ENCODE results near the gene COL4A2.

Gene COL4A2

DNA sequence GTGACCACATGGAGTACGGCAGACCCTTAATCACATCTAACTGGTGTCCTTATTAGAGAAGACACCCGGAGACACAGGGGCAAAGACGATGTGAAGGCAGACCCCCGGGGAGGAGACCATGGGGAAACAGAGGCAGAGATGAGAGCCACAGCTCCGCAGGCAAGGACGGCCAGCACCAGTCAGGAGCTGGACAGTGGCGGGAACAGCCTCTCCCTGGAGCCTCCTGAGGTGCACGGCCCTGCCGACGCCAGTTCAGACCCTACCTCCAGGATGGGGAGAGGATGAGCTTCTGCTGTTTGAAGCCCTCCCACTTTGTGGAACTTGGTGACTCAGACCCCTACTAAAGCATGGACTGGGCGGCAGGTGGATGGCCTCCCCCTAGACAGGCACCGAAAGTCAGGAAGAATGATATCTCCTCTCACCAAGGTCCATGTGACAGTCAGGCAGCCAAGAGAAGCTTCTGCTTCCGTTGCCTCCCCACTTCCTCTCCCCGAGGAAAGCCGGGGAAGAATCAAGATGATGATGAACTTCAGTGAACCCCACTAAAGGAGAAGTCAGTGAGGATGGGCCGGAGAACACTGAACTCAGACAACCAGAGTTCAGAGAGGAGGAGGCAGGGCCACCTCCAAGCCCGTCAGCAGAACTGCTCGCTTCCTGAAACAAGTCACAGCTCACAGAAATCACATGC is 229.1 kb downstream of the COL4A2 start:
- DNase-seq (ENCODE audit: low read depth), result no peak

DNA sequence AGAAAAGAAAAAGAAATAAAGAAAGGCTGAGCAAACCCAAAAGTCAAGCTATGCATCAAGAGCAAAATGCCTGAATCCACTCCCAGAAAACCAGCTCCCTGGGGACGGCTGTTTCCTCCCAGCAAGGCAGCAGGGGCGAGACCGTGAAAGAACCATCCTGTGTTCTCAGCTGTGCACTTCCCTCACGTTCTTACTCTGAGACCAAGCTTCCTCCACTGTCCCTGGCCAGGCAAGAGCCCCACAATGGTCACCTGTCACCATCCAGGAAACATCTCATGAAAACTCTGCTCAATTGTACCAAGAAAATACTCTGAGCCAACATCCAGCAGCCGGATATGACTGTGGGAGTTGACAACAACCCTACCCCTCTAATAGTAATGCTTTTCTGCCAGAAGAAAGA is 231.5 kb downstream of the COL4A2 start:
- DNase-seq (ENCODE audit: low read depth), result no peak

DNA sequence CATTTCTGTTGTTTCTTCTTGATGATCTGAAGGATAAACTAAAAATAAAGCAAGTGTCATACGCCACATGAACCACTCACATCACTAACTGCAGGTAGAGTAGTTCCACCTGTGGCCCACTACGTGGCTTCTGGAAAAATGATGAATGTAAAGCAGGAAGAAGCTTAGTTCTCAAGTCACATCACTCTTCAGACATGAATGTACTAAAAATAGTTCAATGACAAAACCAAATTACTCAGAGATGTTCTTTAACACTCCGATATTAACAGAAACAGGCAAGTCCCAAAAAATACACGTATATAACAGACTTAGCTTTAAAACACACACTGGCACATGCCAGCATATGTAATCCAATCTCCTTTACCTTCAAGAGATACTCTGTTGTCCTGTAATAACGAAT is 232.8 kb downstream of the COL4A2 start:
- DNase-seq (ENCODE audit: low read depth), result no peak

DNA sequence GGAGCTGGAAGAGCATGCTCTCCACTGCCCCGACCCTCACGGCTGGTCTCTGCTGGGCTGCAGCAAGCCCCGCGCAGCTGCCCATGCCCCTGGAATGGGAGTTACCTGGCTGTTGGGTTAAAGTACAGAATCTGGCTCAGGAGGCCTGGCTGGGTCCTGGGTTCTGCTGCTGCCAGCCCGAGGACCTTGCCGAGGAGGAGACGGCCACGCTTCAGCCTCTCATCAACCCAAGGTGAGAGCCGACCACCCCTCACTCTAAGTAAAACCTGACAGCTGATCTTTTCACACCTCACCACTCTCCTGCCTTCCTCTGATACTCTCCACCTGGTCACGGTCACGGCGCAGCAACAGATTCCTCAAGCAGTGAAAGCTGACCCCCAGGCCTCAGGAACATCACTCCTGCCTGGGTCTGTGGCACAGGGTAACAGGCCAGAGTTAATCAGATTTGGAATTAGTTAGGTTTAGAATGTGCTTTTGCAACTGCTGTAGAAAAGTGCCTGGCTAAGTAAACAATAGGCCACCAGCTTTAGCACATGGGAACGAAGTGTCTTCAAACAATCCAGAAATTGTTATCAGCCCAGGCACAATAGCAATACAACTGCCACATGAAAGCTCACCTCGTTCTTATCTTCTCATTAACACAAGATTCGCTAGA is 233.9 kb downstream of the COL4A2 start:
- DNase-seq (ENCODE audit: low read depth), result no peak

DNA sequence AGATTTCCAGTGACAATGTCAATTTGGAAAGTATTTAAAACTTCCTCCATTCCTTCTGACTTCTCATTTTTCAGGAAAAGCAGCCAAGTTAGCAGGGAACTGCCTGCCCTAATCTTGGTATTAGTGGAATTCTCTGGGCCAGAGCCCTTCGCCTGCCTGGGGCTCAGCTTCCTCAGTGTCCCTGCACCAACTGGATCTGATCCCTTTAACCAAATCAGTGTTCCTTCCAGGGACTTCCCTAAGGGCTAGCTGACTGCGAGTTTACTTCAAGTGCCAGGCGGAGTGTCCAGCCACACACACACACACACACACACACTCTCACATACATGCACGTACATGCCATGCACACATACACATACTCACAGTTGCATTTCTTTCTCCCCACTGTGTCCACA is 234.4 kb downstream of the COL4A2 start:
- DNase-seq (ENCODE audit: low read depth), result no peak

DNA sequence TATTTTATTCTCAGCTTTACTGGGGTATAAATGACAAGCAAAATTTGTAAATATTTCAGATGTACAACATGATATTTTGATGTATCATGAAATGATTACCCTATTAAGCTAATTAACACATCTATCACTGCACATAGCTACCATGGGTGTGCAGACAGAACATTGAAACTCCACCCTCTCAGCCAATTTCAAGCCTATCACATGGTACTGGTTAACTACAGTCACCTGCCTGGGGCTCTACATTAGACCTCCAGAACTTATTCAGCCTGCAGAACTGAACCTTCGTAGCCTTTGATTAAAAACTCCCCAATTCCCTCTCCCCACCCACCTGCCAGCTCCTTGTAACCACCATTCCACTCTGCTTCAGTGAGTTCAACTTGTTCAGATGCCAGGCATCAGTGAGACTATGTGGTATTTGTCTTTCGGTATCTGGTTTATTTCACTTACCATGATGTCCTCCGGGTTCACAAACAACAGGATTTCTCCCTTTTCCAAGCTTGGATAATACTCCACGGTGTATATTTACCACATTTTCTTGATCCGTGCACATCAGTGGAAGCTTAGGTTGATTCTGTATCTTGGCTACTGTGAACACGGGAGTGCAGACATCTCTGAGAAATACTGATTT is 235.2 kb downstream of the COL4A2 start:
- DNase-seq (ENCODE audit: low read depth), result no peak

DNA sequence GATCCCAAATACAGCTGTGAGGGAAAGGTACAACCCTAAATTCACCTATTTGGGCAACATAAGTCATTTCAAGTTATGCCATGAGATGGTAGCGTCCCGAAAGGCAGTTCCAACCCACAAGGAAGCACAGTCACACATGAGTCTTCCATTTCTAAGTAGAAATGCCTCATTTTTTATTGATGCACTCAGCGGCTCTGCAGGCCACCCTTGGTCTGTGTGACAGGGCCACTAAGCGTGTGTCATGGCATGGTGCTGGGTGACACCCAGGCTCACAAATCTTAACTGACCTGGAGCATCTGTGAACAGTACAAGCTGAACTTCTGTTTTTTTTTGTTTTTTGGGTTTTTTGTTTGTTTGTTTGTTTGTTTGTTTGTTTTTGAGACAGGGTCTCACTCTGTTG is 239.3 kb downstream of the COL4A2 start:
- DNase-seq (ENCODE audit: low read depth), result no peak

DNA sequence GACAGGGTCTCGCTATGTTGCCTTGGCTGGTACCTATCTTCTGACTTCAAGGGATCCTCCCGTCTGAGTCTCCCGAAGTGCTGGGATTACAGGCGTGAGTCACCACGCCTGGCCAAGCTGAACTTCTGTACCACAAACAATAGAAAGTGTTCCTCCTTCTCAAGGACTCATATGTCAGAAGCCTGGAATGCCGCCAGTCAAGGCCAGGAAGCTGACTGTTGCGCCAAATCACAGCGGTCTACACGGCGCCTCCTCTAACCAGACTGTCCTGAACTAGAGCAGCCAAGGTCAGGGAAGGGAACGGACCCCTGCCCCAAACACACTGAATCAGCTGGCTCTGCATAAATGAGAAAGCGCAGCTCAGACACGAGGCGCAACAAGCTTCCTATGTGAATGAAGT is 239.8 kb downstream of the COL4A2 start:
- DNase-seq (ENCODE audit: low read depth), result no peak

DNA sequence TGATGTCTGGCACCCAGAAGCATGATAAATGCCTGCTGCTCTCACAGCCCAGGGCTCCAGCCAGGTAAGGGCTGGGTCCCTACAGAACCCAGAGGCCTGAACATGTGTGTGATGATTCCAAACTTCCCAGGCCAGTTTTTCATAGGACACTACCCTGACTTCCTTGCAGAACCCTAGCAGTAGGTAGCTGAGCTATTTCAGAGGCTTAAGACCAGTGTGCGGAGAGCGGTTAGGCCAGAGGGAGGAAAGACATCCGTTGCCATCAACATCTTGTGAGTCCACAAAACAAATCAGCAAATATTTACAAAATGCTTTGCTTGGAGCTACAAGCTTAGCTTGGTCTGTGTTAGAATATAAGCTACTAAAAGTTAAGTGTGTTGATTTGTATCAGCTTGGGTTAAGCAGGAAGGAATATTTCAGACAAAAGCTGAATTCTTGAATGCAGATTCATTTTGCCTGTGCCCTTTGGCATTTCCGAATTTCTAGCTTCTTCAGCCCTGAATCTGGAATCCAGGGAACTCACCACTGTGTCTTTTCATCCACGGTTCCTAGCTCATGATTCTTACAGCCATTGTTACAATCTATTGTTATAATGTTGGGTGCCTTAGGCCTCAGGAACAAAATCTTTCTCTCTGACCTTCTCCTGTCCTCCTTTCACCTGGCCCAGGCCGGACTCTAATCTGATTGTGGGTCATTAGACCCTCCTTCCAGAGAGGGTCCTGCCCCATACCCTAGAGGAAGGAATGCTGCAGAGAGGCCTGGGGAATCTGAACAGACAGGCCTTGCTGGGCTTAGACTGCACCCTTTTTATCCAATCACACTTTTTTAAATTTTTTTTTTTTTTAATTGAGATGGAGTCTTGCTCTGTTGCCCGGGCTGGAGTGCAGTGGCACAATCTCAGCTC is 242.1 kb downstream of the COL4A2 start:
- DNase-seq (ENCODE audit: low read depth), result no peak

DNA sequence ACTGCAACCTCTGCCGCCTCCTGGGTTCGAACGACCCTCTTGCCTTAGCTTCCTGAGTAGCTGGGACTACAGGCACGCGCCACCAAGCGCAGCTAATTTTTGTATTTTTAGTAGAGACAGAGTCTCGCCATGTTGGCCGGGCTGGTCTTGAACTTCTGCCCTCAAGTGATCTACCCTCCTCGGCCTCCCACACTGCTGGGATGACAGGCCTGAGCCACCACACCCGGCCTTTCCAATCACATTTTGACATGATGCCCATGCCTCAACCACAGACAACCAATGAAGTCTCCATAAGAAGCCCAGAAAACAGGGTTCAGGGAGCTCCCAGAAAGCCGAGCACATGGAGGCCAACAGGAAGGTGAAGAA is 242.7 kb downstream of the COL4A2 start:
- no peak for DNase-seq (ENCODE audit: low read depth)

DNA sequence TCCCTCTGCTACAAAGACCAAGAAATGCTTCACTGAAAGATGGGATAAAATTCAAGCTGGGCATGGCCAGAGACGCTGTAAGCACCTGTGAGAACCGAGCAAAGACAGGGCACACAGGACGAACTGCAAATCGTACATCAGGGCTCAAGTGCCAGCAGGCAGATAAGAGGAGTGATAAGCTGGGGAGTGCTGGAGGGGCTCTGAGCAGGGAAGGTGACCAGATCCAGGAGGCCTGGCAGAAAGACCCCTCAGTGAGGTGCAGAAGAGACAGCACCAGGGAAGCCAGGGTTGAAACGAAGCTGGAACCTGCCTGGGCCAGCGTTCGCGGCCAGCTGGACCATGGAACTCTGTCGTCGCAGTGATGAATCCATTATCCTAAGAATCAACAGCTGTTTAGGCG is 244.2 kb downstream of the COL4A2 start:
- DNase-seq (ENCODE audit: low read depth), result no peak

DNA sequence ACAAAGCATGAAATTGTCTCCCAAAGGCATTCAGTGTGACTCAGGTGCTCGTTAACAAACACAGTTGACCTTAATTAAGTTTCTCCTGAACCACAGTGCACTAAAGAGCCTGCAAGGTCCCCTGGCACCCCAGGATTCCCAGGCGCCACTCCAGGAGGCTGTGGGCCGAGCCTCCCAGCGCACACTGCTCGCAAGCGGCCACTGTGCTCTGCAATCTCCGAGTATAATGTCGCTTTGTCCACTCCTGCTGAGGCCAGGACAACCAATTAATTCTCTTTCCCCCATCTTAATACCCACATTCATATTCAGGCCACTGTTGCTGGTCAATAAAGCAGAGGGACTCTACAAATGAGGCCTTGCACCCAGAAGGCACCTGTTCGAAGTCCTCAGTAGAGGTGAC is 245.7 kb downstream of the COL4A2 start:
- no peak for DNase-seq (ENCODE audit: low read depth)

DNA sequence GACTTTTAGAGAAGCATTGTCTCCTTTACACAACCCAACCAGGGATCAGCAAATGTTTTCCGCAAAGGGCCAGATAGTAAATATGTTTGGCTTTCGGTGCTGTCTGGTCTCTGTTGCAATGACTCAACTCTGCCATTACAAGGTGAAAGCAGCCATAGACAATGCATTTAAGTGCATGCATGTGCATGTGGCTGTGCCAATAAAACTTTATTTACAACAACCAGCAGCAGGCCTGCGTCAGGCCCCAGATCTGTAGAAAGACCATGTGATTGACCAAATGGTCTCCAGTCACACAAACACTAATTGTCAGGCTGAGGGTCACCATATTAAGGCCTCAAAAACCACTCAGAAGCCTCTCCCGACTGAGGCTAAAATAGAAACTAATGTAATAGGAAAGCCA is 246.3 kb downstream of the COL4A2 start:
- no peak for DNase-seq (ENCODE audit: low read depth)

DNA sequence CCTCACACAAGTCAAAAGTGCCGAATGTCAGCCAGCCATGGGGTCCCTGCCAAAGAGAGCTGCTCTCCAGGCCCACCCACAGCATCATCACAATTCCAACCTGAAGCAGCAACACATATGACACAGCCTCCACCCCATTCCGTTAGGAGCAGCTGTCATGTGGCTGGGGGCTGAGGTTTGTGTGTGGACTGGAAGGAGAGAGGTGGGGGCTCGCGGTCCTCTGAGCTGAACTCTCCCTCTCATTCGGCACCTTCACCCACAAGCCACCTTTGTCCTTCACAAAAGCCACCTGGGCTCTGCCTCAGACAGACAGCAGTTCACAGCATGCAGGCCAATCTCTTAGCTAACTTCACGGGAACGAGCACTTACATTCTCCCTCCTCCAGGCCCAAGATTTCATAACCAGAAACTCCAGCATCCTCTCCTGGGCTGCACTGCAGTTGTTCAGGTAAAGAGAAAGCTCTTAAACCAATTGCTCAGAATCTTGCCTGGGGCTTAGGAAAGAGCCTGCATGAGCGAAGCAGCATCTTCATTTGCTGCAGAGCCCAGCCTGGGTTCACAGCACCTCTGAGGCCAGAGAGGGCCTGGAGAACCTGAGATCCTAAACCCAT is 247.2 kb downstream of the COL4A2 start:
- no peak for DNase-seq (ENCODE audit: low read depth)

DNA sequence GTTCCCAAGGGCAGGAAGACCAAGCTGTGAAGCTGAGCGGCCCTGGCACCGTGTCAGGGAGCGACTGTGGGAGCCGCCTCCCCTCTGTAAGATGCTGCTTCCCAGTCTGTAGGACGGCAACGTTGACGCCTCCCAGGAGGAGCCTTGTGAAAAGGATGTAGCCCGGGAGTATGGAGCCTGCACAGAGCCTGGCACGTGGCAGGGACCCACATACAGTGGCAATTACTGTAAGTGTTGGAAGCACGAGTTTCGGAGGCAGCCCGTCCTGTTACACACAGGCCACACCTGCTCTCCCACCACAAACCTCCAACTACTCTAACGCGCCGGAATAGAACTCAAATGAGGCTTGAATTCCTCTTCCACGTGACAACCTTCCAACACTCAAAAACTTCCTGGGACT is 247.9 kb downstream of the COL4A2 start:
- DNase-seq (ENCODE audit: low read depth), result no peak

DNA sequence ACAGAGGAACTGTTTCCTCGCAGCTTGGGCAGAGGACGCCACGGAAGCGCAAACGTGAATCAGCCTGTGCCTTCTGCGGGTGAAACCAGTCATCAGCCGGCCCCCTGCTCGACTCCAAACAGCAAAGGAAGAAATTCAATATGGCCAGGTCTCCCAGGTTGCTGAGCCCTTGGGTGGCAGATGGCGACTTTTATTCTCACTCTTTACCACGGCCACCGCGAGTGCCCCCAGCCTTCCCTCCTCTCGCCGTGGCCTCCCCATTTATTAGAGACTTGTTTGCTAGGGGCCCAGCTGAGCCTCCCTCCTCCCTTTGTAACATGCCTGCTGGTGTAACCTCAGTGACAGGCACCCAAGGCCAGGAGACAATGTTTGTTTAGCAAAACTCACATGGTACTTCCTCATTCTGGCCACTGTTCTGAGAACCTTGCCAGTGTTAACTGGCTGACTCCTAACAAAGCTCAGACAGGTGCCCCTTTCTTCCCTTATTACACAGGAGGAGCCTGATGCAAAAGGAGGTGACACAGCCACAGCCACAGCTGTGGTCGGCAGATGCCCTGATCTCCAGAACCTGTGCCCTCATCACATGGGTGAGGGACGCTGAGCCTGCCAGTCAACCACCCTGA is 248.6 kb downstream of the COL4A2 start:
- no peak for DNase-seq (ENCODE audit: low read depth)

DNA sequence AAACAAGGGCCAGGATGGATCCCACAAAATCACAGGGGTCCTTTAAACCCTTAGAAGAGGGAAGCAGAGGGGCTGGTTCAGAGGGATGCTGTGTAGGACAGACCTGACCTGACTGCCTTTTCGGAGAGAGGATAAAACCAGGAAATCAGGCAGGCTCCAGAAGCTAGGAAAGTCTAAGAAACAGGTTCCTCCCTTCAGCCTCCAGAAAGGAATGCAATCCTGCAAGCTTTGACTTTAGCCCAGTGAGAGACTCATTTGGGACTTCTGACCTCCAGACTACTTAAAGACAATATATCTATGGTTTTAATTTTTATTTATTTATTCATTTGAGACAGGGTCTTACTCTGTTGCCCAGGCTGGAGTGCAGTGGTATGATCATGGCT is 249.1 kb downstream of the COL4A2 start:
- no peak for DNase-seq (ENCODE audit: low read depth)

DNA sequence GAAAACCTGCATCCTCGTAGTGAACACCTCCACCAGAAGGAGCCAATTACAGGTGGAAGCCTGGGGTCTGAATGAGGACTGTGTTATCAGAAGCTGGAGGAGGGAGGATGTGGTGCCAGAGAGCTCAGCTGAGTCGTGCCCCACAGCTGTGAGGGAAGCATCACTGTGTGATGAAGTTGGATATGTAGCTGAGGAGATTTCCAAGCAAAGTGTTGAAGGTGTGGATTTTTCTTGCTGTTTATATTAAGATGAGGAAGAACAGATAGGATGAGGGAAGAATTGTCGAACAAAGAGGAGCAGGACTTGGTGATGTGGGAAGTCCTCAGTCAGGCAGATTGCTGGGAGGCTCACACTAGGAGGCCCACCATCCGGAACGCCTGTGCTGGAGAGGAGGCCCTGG is 250.0 kb downstream of the COL4A2 start:
- DNase-seq (ENCODE audit: low read depth), result no peak

DNA sequence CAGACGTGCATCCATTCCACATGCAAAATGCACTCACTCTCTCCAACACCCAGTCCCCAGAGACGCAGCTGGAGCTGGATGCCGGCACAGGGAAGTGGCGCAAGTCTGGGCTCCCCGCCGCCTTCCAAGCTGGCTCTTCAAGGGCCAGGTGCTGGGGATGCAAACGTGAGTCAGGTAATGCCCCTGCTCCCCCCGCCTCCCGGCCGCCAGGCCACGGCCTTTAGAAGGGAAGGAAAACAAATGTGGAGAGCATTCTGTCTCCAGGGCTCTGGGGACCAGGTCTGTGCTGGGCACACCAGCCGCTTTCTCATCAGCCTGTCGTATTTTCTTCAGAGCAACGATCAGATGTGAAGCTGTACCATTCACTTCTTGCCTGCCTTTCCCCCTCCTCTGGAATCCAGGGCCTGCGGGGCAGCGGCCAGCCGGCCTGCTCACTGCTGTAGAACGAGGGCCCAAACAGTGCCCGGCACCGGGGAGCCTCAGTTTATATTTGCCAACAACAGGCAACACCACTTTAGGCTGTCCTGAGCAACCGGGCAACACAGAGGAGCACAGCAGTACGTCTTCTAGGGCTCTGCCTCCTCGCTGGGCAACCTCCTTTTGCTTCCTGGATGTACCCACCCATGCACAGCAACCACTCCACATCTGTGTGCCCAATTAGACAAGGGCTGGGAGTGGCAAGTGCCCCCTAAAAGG is 250.7 kb downstream of the COL4A2 start:
- DNase-seq (ENCODE audit: low read depth), result no peak

DNA sequence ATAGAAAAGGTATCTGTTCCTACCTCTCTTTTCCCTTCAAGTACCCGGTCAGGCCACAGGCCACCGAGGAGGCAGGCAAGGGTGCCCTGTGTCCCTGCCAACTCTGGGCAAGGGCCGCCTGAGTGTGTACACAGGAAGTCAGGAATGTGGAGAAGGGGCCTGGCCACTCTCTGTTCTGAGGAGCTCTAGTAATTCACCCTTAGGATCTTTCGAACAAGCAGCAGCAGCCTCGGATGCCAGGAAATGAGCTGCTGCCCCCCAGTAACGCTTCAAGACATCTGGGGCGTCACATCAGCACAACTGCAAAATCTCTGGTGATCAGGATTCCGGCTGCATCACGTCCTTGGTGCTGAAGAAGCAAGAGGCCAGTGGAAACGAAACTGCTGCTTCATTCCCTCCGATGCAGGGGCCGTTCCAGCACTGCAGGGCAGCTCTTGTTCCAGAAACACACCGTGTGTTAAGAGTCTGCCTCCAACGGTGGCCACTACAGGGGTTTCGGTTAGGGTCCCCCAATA is 252.4 kb downstream of the COL4A2 start:
- DNase-seq (ENCODE audit: low read depth), result no peak

DNA sequence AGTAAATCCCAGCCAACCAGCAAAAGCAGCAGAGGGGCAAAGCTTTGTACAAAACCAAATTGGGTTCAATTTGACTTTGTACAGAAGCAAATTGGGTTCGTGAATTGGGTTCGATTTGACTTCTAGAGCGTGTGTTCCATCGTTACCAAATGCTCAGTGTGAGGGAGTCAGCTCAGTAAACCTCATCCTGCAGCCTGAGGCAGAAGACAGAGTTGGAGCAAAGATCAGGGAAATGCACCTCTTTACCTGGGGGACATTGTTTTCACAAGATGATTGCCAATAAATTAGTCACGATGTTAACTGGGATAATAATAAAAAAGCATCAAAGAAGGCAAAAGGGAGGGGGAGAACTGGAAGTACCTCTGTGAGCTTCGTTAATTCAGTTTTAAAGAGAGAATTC is 252.9 kb downstream of the COL4A2 start:
- no peak for DNase-seq (ENCODE audit: low read depth)
